Testis (tissue), 2 donors: ENCODE measurements around the gene ORC6.

Experiments
- POLR2A ChIP-seq: fragments of 450-650 bp; IDR thresholded peaks from one replicate; pipeline ENCODE4 v1.6.1; 2017; ENCODE audit warnings: antibody characterized with exemption, mild to moderate bottlenecking, moderate library complexity
- TF ChIP-seq, protein P1 (sequence below), 3 experiments: fragments of 450-650 bp in 2 of 3; fragments of 200-600 bp in 1 of 3; sonication (generic) in 1 of 3; IDR thresholded peaks; one replicate each; pipeline ENCODE4 v1.5.1; 2016 to 2019; ENCODE audit warnings: antibody characterized with exemption in 3 of 3, mild to moderate bottlenecking in 2 of 3, moderate library complexity in 1 of 3

DNA sequence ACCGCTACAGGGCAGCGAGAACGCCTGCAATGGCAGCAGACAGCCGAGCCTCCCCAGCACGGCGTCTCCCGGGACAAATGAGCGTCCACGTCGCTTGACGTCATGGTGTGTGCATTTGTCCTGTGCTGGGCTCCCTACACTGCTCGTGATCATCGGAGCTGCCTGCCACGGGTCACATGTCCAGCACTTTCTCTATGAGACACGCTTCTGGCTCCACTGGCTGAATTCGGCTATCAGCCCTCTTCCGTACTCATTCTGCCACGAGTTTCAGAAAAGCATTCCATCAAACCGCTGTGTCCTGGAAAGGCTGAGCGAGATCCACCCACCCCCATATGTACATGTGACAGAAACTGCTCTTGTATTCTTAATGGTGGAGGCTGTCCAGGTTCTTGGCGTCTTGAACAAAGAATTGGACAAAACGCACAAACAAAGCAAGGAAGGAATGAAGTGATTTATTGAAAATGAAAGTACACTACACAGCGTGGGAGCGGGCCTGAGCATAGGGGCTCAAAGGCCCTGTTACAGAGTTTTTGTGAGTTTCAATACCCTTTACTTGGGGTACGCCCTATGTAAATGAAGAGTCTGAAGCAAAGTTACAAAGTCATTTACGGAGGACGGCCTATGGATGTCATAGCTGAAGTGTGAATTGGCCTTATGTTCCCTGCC lies 39.7 kb upstream of the ORC6 start:
- TF ChIP-seq, protein P1, sequence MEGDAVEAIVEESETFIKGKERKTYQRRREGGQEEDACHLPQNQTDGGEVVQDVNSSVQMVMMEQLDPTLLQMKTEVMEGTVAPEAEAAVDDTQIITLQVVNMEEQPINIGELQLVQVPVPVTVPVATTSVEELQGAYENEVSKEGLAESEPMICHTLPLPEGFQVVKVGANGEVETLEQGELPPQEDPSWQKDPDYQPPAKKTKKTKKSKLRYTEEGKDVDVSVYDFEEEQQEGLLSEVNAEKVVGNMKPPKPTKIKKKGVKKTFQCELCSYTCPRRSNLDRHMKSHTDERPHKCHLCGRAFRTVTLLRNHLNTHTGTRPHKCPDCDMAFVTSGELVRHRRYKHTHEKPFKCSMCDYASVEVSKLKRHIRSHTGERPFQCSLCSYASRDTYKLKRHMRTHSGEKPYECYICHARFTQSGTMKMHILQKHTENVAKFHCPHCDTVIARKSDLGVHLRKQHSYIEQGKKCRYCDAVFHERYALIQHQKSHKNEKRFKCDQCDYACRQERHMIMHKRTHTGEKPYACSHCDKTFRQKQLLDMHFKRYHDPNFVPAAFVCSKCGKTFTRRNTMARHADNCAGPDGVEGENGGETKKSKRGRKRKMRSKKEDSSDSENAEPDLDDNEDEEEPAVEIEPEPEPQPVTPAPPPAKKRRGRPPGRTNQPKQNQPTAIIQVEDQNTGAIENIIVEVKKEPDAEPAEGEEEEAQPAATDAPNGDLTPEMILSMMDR (IDR thresholded peaks at IDR 0.05): no peak
- TF ChIP-seq POLR2A: no peak
